Measurements from ENCODE around the gene EIF5AL1.

DNA sequence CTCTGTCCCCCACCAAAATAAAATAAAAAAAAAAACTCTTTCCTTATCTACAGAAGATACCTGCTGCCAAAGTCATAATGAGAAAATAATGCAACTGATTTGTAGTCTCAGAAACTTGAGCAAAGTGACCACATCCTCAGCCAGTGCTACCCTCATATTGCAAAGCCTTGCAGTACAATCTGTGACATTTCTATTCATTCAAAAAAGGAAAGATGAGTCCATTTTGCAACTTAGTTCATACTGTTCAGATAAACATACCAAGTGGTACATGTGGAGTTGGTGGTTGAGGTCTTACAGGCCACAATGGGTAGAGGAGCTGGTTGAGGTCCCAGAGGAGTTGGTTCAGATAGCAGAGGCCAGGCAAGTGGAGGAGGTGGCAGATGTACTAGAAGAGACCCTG lies 6.5 kb upstream of the EIF5AL1 start:
- TF ChIP-seq ZNF764 (CRISPR knock-in tag; IDR thresholded peaks at IDR 0.05; ENCODE audit: low read depth) = no peak
- TF ChIP-seq KDM1A (IDR thresholded peaks at IDR 0.05) = no peak
- no peak for TF ChIP-seq POLR2A (conservative IDR thresholded peaks at IDR 0.05)
